Endothelial cell of umbilical vein (primary cell): ENCODE data around the gene TAF13. TPM values are rescaled to one million over a fixed set of nuclear protein-coding genes. Genes with fewer than 3 reads are reported as not detected.

Experiments
- BruUV-seq: library from RNA; stranded (reverse); fragments of 400-500 nt; replicated peaks from 2 replicates; lab custom pipeline; 2021; lab: Mats Ljungman, UMichigan
- CTCF ChIA-PET: fragments of 300-600, 350-600 bp; sonication (Branson Sonifier 250); formaldehyde crosslinking; loops from one replicate; lab custom pipeline; 2021; ENCODE audit warnings: antibody characterized with exemption, inconsistent platforms; lab: Charles Lee
- POLR2A ChIA-PET: fragments of 300-600, 350-600 bp; sonication (Branson Sonifier 250); formaldehyde crosslinking; loops from one replicate; lab custom pipeline; 2021; ENCODE audit warnings: antibody characterized with exemption, inconsistent platforms; lab: Charles Lee
- DNase-seq: peaks from one replicate; pipeline ENCODE4 v3.0.0-alpha.2; 2011; ENCODE audit warnings: low read depth, low spot score
- FAIRE-seq: peaks from 2 replicates; lab custom pipeline; 2011; peaks lifted over from hg19 to GRCh38; lab: Jason Lieb, UNC
- H2AFZ ChIP-seq: 2 replicates; pipeline ENCODE4 v1.6.0; 2012; ENCODE audit warnings: low read depth, low read length, control low read depth, inconsistent platforms
- H3K27ac ChIP-seq: 2 replicates; pipeline ENCODE4 v1.5.1; 2011; ENCODE audit warnings: low read depth, mild to moderate bottlenecking, control low read depth, low read length, moderate library complexity; ENCODE audit not compliant: insufficient read depth
- H3K27me3 ChIP-seq, 2 experiments: 2 replicates each; pipeline versions ENCODE4 v1.6.0 to v1.6.1; 2011; ENCODE audit warnings: low read length in 2 of 2, mixed read lengths in 1 of 2; ENCODE audit not compliant: control insufficient read depth in 2 of 2, insufficient read depth in 2 of 2
- H3K36me3 ChIP-seq, 2 experiments: 2 replicates in 1 of 2; 3 replicates in 1 of 2; pipeline ENCODE4 v1.5.1; 2011; ENCODE audit warnings: low read length in 2 of 2, mild to moderate bottlenecking in 1 of 2, moderate library complexity in 1 of 2; ENCODE audit not compliant: control insufficient read depth in 2 of 2, insufficient read depth in 2 of 2; ENCODE audit errors: extremely low read depth in 1 of 2
- H3K4me1 ChIP-seq: 3 replicates; pipeline ENCODE4 v1.5.1; 2011; ENCODE audit warnings: mild to moderate bottlenecking, low read length; ENCODE audit not compliant: control insufficient read depth, insufficient read depth; ENCODE audit errors: extremely low read depth
- H3K4me2 ChIP-seq: 2 replicates; pipeline ENCODE4 v1.6.1; 2011; ENCODE audit warnings: low read length, control low read depth, mixed read lengths; ENCODE audit not compliant: insufficient read depth
- H3K4me3 ChIP-seq, 3 experiments: fragments of 200-600 bp in 1 of 3; sonication (generic), shearing (Covaris generic) in 1 of 3; replicated peaks in 1 of 3; 2 replicates each; pipeline ENCODE4 v1.5.1; 2011 to 2016; ENCODE audit warnings: control low read depth in 3 of 3, low read length in 3 of 3, mild to moderate bottlenecking in 2 of 3, inconsistent platforms in 1 of 3, low read depth in 1 of 3, moderate library complexity in 1 of 3; ENCODE audit not compliant: insufficient read depth in 1 of 3
- H3K79me2 ChIP-seq: 2 replicates; pipeline ENCODE4 v1.6.0; 2012; ENCODE audit warnings: low read length, inconsistent platforms; ENCODE audit not compliant: control insufficient read depth, insufficient read depth
- H3K9ac ChIP-seq: replicated peaks from 2 replicates; pipeline ENCODE3; 2011; ENCODE audit warnings: low read length, control low read depth; ENCODE audit not compliant: insufficient read depth; ENCODE audit errors: extremely low read depth
- H3K9me1 ChIP-seq: replicated peaks from 3 replicates; pipeline ENCODE4 v1.6.0; 2011; ENCODE audit warnings: mild to moderate bottlenecking, low read length; ENCODE audit not compliant: control insufficient read depth, insufficient read depth; ENCODE audit errors: extremely low read depth
- H3K9me3 ChIP-seq: replicated peaks from 2 replicates; pipeline ENCODE4 v1.5.1; 2012; ENCODE audit warnings: low read length, inconsistent platforms; ENCODE audit not compliant: control insufficient read depth, insufficient read depth
- H4K20me1 ChIP-seq: replicated peaks from 2 replicates; pipeline ENCODE3; 2011; ENCODE audit warnings: mild to moderate bottlenecking, low read length; ENCODE audit not compliant: control insufficient read depth, insufficient read depth; ENCODE audit errors: extremely low read depth
- POLR2AphosphoS5 ChIP-seq: IDR thresholded peaks from 2 replicates; pipeline ENCODE4 v1.6.1; 2012; ENCODE audit warnings: low read depth, mild to moderate bottlenecking, control low read depth, low read length, moderate library complexity; ENCODE audit not compliant: insufficient read depth
- dilution Hi-C: fragments of 300-500 bp; cut with MboI; formaldehyde crosslinking; loops from one replicate; pipeline ENCODE4 v1.15.0; 2019; ENCODE audit warnings: low sequenced_read_pairs; ENCODE audit not compliant: extremely low pct_ligation_motif_present
- intact Hi-C: fragments of 100-400 bp; cut with micrococcal nuclease; formaldehyde crosslinking; loops from one replicate; pipeline ENCODE4 v1.10.0; 2022
- polyA plus RNA-seq, 4 experiments: library from polyadenylated mRNA; depleted of rRNA in 3 of 4; stranded (reverse) in 3 of 4; unstranded in 1 of 4; fragments of >200 nt; gene quantifications; 2 replicates each; pipeline versions ENCODE4 v1.2.1 to v1.2.3, GENCODE V29; 2011 to 2012; ENCODE audit warnings: missing spikeins in 1 of 4
- total RNA-seq: library from RNA; stranded (reverse); gene quantifications from 2 replicates; pipeline ENCODE4 v1.2.3, GENCODE V29; 2021
- TF ChIP-seq, protein P1 (sequence below), 2 donors: IDR thresholded peaks; 1 replicate in 1 of 2; 2 replicates in 1 of 2; pipeline ENCODE4 v1.5.1; 2011; ENCODE audit warnings: low read length in 2 of 2, mild to moderate bottlenecking in 2 of 2, moderate library complexity in 2 of 2, control low read depth in 1 of 2, inconsistent platforms in 1 of 2, low read depth in 1 of 2; ENCODE audit not compliant: insufficient read depth in 1 of 2; ENCODE audit errors: extremely low read depth in 1 of 2
- TF ChIP-seq, protein P2 (sequence below): IDR thresholded peaks from 2 replicates; pipeline ENCODE4 v1.6.1; 2011; ENCODE audit not compliant: insufficient read depth, insufficient read length

The TAF13 gene
- total and polyA plus RNA-seq, 2 donors (not counting 3 experiments of a cell fraction or from before 2014, with no cell fraction given) = 14.8 to 42.3 TPM

DNA sequence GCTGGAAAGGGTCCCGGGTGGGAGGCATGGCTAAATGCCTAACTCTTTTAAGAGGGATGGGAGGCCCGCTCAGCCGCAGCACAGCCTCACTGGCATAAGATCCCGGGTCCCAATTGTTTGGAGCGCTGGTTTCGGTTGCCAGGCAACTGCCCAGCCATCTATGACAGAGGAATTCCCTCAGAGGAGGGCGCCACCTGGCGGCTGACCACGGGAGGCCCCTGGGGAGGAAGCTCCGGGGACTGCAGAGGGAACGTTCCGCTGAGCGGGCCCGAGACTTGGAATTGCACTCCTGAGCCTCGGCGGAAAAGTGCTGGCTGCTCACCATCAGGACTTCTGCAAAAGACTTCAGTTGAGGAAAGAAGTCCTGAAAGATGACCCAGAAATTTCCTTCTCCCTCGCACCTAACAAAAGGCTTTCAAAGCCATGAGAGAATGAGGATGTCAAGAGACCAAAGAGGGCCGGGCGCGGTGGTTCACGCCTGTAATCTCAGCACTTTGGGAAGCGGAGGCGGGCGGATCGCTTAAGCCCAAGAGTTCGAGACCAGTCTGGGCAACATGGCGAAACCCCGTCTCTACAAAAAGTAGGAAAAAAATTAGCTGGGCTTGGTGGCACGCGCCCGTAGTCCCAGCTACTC lies 37.0 kb upstream of the TAF13 start:
- Histone ChIP-seq H4K20me1 (no peaks in the 10 kb centered on the region), H3K9me3 (no peaks in the 10 kb centered on the region), H3K36me3 (no peaks in the 10 kb centered on the region), H2AFZ (peak overlapping the region; percentile 51), H3K9me1 (no peaks in the 10 kb centered on the region), H3K4me2 (peak overlapping the region; percentile 18), H3K27ac (no peak overlapping the region), H3K4me3 (no peak overlapping the region), H3K27me3 (peaks cover 39 to 60% of the 10 kb centered on the region in 2 experiments), H3K4me1 (peaks cover 7% of the 10 kb centered on the region), H3K79me2 (no peaks in the 10 kb centered on the region), H3K9ac (peak overlapping the region; percentile 25)
- DNase-seq (peak; percentile 87), FAIRE-seq (peak; percentile 94)
- ChIA-PET CTCF (interaction anchor here (0.6 to 5.2 kb wide), 50 partner anchors 9 to 469 kb away, joined by 3 to 64 read pairs (median 4); partner anchors contain the start of genes CELSR2, CLCC1, PRPF38B and SARS1), POLR2A (interaction anchor here (0.5 to 0.7 kb wide), 2 partner anchors 27 to 91 kb away, joined by 3 read pairs; no protein-coding TSS in a partner anchor)
- TF ChIP-seq, protein P1, sequence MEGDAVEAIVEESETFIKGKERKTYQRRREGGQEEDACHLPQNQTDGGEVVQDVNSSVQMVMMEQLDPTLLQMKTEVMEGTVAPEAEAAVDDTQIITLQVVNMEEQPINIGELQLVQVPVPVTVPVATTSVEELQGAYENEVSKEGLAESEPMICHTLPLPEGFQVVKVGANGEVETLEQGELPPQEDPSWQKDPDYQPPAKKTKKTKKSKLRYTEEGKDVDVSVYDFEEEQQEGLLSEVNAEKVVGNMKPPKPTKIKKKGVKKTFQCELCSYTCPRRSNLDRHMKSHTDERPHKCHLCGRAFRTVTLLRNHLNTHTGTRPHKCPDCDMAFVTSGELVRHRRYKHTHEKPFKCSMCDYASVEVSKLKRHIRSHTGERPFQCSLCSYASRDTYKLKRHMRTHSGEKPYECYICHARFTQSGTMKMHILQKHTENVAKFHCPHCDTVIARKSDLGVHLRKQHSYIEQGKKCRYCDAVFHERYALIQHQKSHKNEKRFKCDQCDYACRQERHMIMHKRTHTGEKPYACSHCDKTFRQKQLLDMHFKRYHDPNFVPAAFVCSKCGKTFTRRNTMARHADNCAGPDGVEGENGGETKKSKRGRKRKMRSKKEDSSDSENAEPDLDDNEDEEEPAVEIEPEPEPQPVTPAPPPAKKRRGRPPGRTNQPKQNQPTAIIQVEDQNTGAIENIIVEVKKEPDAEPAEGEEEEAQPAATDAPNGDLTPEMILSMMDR (IDR thresholded peaks at IDR 0.05; ENCODE audit: extremely low read depth in 1 of 2, insufficient read depth in 1 of 2, low read depth in 1 of 2, low read length in 2 of 2) = peak; percentile 98 to 99
- TF ChIP-seq, protein P2, sequence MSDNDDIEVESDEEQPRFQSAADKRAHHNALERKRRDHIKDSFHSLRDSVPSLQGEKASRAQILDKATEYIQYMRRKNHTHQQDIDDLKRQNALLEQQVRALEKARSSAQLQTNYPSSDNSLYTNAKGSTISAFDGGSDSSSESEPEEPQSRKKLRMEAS = no peak
- TF ChIP-seq POLR2AphosphoS5 = peak; percentile 33
- no TSS peak for BruUV-seq
- intact Hi-C loops (loop anchor here (1.0 to 5.0 kb wide), 8 partner anchors 20 to 286 kb away; partner anchors contain the start of genes CLCC1, TMEM167B and WDR47), dilution Hi-C loops (no loop called here)
